ENCODE data around the gene CEP70.
"Not testable (repeated sequence)": the region's sequence is repeated elsewhere in the genome, so short reads cannot be mapped to it uniquely, and the experiment has no call there.

GRCh38 chr3:138597186-138597976, 3.3 kb upstream of the CEP70 start:
- TF ChIP-seq EZH2 (IDR thresholded peaks at IDR 0.05; ENCODE audit: borderline replicate concordance, low read length); CTCF (conservative IDR thresholded peaks at IDR 0.05 in 1 of 2, IDR thresholded peaks at IDR 0.05 in 1 of 2; ENCODE audit: extremely low read depth in 1 of 2, insufficient read depth in 1 of 2, low read depth in 1 of 2, low read length in 2 of 2): not testable (repeated sequence)
